ENCODE data around the gene LIPF. TPM values are rescaled to one million over a fixed set of nuclear protein-coding genes. Genes with fewer than 3 reads are reported as not detected.

The LIPF gene
- total RNA-seq, 1 experiment from 2014 or later = not detected

- no peak for DNase-seq
- no peaks in the 10 kb centered on the region; a peak in 1 of 5 replicates for H3K9me3 Mint-ChIP-seq
- no peaks in the 10 kb centered on the region for H3K36me3 Mint-ChIP-seq (ENCODE audit: insufficient read depth in 1 of 3, low read depth in 3 of 3)
- no peaks in the 10 kb centered on the region for H3K23me2 ChIP-seq (ENCODE audit: insufficient read length, low read depth, low read length, poor library complexity, severe bottlenecking)
- H2AK5ac ChIP-seq (ENCODE audit: insufficient read length, low read length) = no peak overlapping the region
- H4K5ac ChIP-seq (ENCODE audit: insufficient read length, low read depth, low read length) = no peak overlapping the region
- TF ChIP-seq CTCF (conservative IDR thresholded peaks at IDR 0.05) = no peak
- H4K20me1 ChIP-seq (ENCODE audit: control insufficient read depth, insufficient read depth, insufficient read length) = no peaks in the 10 kb centered on the region
- no peak overlapping the region for H3K18ac ChIP-seq (ENCODE audit: insufficient read length, low read depth, low read length)
- H3K14ac ChIP-seq (ENCODE audit: insufficient read depth, low read length) = no peak overlapping the region
- no peak overlapping the region for H2AFZ ChIP-seq (ENCODE audit: low read length)
- H3K23ac ChIP-seq (ENCODE audit: insufficient read length, low read depth, low read length) = no peak overlapping the region
- H3T11ph ChIP-seq (ENCODE audit: low read length) = no peak overlapping the region
- WGBS (ENCODE audit: extremely low coverage, insufficient read length, low lambda C conversion rate) = no CpG with 5 or more reads among the region's 18 CpGs
- H4K8ac ChIP-seq (replicated peaks; ENCODE audit: insufficient read length, low read depth, low read length) = no peak overlapping the region
- no peaks in the 10 kb centered on the region for H3K9me3 ChIP-seq (ENCODE audit: control insufficient read depth, low read depth, low read length)
- no peak overlapping the region for H2BK12ac ChIP-seq (ENCODE audit: insufficient read length, low read depth, low read length)
- no peak overlapping the region for H3K27ac ChIP-seq (ENCODE audit: insufficient read length, low read depth, low read length)
- no peak overlapping the region for H2BK120ac ChIP-seq (ENCODE audit: low read depth, low read length, poor library complexity, severe bottlenecking)
- H3K4me1 ChIP-seq (ENCODE audit: insufficient read depth, low read length) = no peaks in the 10 kb centered on the region
- no peaks in the 10 kb centered on the region for H3K79me2 ChIP-seq (ENCODE audit: insufficient read depth, low read length)
- H3K27me3 ChIP-seq (ENCODE audit: insufficient read depth, low read length) = no peaks in the 10 kb centered on the region
- H4K91ac ChIP-seq (ENCODE audit: insufficient read length, low read depth, low read length) = no peak overlapping the region
- H3K56ac ChIP-seq (ENCODE audit: insufficient read length, low read depth, low read length) = no peak overlapping the region
- no peak overlapping the region for H2BK20ac ChIP-seq (ENCODE audit: low read depth, low read length, poor library complexity, severe bottlenecking)
- no peaks in the 10 kb centered on the region for H3K4me1 Mint-ChIP-seq
- no peak overlapping the region for H3K4me3 Mint-ChIP-seq
- H3K79me1 ChIP-seq (ENCODE audit: insufficient read depth, low read depth, low read length, poor library complexity, severe bottlenecking) = no peaks in the 10 kb centered on the region
- no peak overlapping the region for H2BK15ac ChIP-seq (ENCODE audit: low read depth, low read length)
- no peak overlapping the region for H2BK5ac ChIP-seq (ENCODE audit: insufficient read length, low read length)
- H3K4me2 ChIP-seq (ENCODE audit: insufficient read depth, insufficient read length, low read length) = no peak overlapping the region
- H3K9ac ChIP-seq (ENCODE audit: extremely low read depth, insufficient read length, low read length) = no peak overlapping the region
- no peaks in the 10 kb centered on the region for H3K27me3 Mint-ChIP-seq (ENCODE audit: low read depth)
- no peak overlapping the region; a peak in 1 of 7 replicates for H3K27ac Mint-ChIP-seq
- H3K4ac ChIP-seq (ENCODE audit: low read depth, low read length) = no peak overlapping the region
These were observed 47.8 kb upstream of the LIPF start for GRCh38 chr10:88616250-88616977.
